Effector memory CD8-positive, alpha-beta T cell (primary cell): ENCODE measurements around the gene OR10X1.

Experiments
- ATAC-seq: fragments of 150-1000 bp; cut with Tn5 transposase; replicated peaks from 2 replicates; pipeline ENCODE4 v1.10.0; 2021; ENCODE audit warnings: mild to moderate bottlenecking, moderate library complexity
- DNase-seq, 3 experiments: peaks; one replicate each; pipeline ENCODE4 v3.0.0; 2021
- H3K27ac Mint-ChIP-seq, 2 donors: one replicate each; pipeline ENCODE4 v1.8.0; 2022; ENCODE audit warnings: mild to moderate bottlenecking in 2 of 2, mixed read lengths in 2 of 2, moderate library complexity in 2 of 2
- H3K27me3 Mint-ChIP-seq, 2 donors: one replicate each; pipeline ENCODE4 v1.8.0; 2022; ENCODE audit warnings: mixed read lengths in 2 of 2
- H3K36me3 Mint-ChIP-seq: one replicate; pipeline ENCODE4 v1.8.0; 2022; ENCODE audit warnings: mild to moderate bottlenecking, moderate library complexity, mixed read lengths; ENCODE audit not compliant: insufficient read depth
- H3K4me1 Mint-ChIP-seq, 2 donors: one replicate each; pipeline ENCODE4 v1.8.0; 2022; ENCODE audit warnings: low read depth in 2 of 2, mixed read lengths in 2 of 2
- H3K4me3 Mint-ChIP-seq, 2 donors: one replicate each; pipeline ENCODE4 v1.8.0; 2022; ENCODE audit warnings: mild to moderate bottlenecking in 2 of 2, mixed read lengths in 2 of 2, moderate library complexity in 2 of 2
- H3K9me3 Mint-ChIP-seq, 2 donors: one replicate each; pipeline ENCODE4 v1.8.0; 2022; ENCODE audit warnings: mixed read lengths in 2 of 2

OR10X1 gene

DNA sequence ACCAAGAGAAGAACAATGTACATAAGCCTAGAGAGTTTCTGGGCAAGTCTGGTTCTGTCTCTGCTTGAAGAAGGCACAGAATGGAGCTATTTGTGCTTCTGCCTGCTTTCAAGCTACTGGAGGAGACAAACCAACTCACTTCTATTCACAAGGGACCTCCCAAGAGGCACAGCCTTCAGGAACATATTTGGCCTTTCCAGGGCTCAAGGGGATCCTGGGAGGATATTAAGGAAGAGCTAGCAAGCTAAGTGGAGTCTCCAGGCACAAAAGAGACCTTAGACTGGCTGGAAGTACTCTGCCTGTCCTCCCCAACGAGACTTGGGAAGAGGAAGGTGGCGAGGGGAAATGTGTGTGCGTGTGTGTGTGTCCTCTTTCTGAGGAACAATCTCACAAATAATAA is 25.3 kb downstream of the OR10X1 start, which contains the start of gene OR6Y1:
OR6Y1 (minus strand) TSS at position 54 of the 400 bp plus-strand sequence. CDS start 6,300 bp downstream, outside the sequence.
- H3K4me1 Mint-ChIP-seq: no peaks in the 10 kb centered on the region
- no peaks in the 10 kb centered on the region for H3K9me3 Mint-ChIP-seq
- ATAC-seq: no peak
- H3K36me3 Mint-ChIP-seq: no peaks in the 10 kb centered on the region
- no peak within 1 kb of the TSS for H3K27ac Mint-ChIP-seq
- DNase-seq: no peak
- peaks cover 35 to 47% of the 10 kb centered on the region in 2 donors for H3K27me3 Mint-ChIP-seq
- no peak within 1 kb of the TSS for H3K4me3 Mint-ChIP-seq

DNA sequence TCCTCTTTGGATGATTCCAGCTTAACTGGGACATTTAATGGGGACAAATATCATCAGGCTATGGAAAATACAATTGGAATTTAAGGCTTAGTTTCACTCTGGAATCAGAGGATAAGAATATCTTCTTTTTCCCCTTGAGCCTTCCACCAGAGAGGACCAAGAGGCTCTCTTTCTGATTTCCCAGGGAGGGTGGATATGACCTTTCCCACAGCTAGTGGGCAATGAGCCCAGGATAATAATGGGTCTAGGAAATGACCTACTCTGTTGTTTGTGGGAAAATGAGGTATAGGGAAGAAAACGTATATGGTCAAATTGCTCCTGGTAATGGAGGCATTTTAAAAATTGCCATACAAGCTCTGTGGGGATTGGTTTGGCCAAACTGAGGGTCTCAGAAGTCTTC is 27.4 kb downstream of the OR10X1 start:
- peaks cover 45 to 58% of the 10 kb centered on the region in 2 donors for H3K27me3 Mint-ChIP-seq
- H3K9me3 Mint-ChIP-seq: no peaks in the 10 kb centered on the region
- no peak overlapping the region for H3K27ac Mint-ChIP-seq
- no peak for ATAC-seq
- no peaks in the 10 kb centered on the region for H3K4me1 Mint-ChIP-seq
- no peak for DNase-seq
- no peaks in the 10 kb centered on the region for H3K36me3 Mint-ChIP-seq
- no peak overlapping the region for H3K4me3 Mint-ChIP-seq

DNA sequence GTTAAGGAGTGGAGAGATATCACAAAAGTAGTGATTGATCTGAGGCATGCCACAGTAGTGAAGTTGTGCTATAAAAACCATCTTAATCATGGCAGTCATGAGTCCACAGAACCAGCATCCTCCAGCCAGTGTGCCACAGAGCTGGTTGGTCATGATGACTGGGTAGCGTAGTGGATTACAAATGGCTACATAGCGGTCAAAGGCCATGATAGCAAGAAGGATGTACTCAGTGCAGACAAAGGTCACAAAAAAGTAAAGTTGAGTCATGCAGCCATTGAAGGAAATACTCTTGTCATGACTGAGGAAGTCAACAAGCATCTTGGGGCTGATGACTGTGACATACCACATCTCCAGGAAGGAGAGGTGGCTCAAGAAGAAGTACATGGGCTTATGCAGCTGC is 32.2 kb downstream of the OR10X1 start:
- Mint-ChIP-seq H3K36me3 (no peaks in the 10 kb centered on the region), H3K27me3 (peaks cover 39 to 47% of the 10 kb centered on the region in 2 donors), H3K4me3 (no peak overlapping the region), H3K9me3 (no peaks in the 10 kb centered on the region), H3K4me1 (no peaks in the 10 kb centered on the region), H3K27ac (no peak overlapping the region)
- ATAC-seq: no peak
- no peak for DNase-seq

DNA sequence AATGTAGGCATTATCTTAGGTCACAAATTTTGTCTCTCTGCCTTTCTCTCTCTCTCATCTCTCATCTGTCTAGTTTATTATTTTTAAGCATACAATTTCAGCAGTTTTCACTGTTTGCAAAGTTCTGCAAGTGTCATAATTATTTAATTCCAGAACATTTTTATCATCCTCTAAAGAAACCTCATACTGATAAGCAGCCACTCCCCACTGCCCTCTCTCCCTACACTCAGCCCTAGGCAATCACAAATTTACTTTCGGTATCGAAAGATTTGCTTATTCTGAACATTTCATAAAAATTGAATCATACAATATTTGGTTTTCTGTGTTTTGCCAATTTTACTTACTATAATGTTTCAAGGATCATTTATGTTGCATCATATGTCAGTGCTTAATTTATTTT is 42.1 kb downstream of the OR10X1 start:
- H3K9me3 Mint-ChIP-seq: no peaks in the 10 kb centered on the region

DNA sequence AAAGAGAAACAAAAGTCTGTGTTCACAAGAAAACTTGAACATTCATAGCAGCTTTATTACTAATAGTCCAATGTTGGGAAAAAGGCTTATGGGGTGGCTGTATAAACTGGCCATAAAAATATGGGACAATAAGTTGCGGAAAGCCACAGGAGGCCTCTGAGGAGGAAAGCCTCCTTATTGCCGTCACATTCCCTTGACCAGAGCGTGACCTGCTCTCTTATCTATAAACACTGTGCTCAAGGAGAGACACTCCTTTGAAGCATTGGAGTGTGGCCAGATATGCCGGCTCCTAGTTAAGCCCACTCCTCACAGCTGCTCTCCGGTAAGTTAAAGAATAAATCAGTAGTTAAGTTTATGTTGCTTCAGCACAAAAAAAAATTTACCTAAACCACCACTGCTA is 45.2 kb downstream of the OR10X1 start:
- DNase-seq: no peak
- H3K4me1 Mint-ChIP-seq: no peaks in the 10 kb centered on the region
- no peak for ATAC-seq
- H3K4me3 Mint-ChIP-seq: no peak overlapping the region
- no peaks in the 10 kb centered on the region for H3K36me3 Mint-ChIP-seq
- no peak overlapping the region for H3K27ac Mint-ChIP-seq
- no peaks in the 10 kb centered on the region for H3K9me3 Mint-ChIP-seq
- peaks cover 30 to 37% of the 10 kb centered on the region in 2 donors for H3K27me3 Mint-ChIP-seq

More for the DNA sequence above, 42.1 kb downstream of the OR10X1 start:
- Mint-ChIP-seq H3K4me1 (no peaks in the 10 kb centered on the region), H3K27me3 (peaks cover 4 to 10% of the 10 kb centered on the region in 2 donors), H3K4me3 (no peak overlapping the region), H3K36me3 (no peaks in the 10 kb centered on the region), H3K27ac (no peak overlapping the region)
- DNase-seq (no peak), ATAC-seq (no peak)
